SK-N-MC (cell line): ENCODE results near the gene CRYBG2.
"Not testable (repeated sequence)": the region's sequence is repeated elsewhere in the genome, so short reads cannot be mapped to it uniquely, and the experiment has no call there.

Experiments
- DNase-seq: peaks from one replicate; pipeline ENCODE4 v3.0.0-alpha.2; 2011; ENCODE audit warnings: low read depth, low spot score
- H3K27ac ChIP-seq: fragments of 200-600 bp; sonication (generic); 2 replicates; pipeline ENCODE4 v1.5.1; 2016; ENCODE audit warnings: mixed run types
- H3K36me3 ChIP-seq: fragments of 200-600 bp; sonication (generic); 2 replicates; pipeline ENCODE4 v1.6.1; 2017; ENCODE audit warnings: antibody characterized with exemption, low read length, mixed read lengths; ENCODE audit not compliant: insufficient read depth
- H3K4me3 ChIP-seq: fragments of 200-600 bp; sonication (generic); 2 replicates; pipeline ENCODE4 v1.5.1; 2016
- H3K9ac ChIP-seq: fragments of 200-600 bp; sonication (generic); 2 replicates; pipeline ENCODE4 v1.8.0; 2017; ENCODE audit warnings: mixed run types, mixed read lengths; ENCODE audit not compliant: insufficient read length
- H3K9me3 ChIP-seq: fragments of 200-600 bp; sonication (generic); 2 replicates; pipeline ENCODE4 v1.6.1; 2017; ENCODE audit warnings: low read depth, mild to moderate bottlenecking, antibody characterized with exemption, low read length, moderate library complexity, mixed read lengths
- EZH2 ChIP-seq: fragments of 200-600 bp; sonication (generic); IDR thresholded peaks from one replicate; pipeline ENCODE4 v1.6.1; 2017; ENCODE audit warnings: antibody characterized with exemption
- FOXP2 ChIP-seq: optimal IDR thresholded peaks from 2 replicates; pipeline ENCODE3; 2011; ENCODE audit warnings: mild to moderate bottlenecking, moderate library complexity; ENCODE audit not compliant: insufficient read depth; ENCODE audit errors: extremely low read length, control extremely low read depth
- POLR2AphosphoS5 ChIP-seq: IDR thresholded peaks from 2 replicates; pipeline ENCODE4 v1.6.1; 2012; ENCODE audit warnings: mild to moderate bottlenecking, low read depth, low read length, borderline replicate concordance

CRYBG2 gene

GRCh38 chr1:26322042-26322331, 31.9 kb downstream of the CRYBG2 start:
- no peaks in the 10 kb centered on the region for H3K36me3 ChIP-seq
- no peak overlapping the region for H3K9ac ChIP-seq
- TF ChIP-seq POLR2AphosphoS5: no peak
- TF ChIP-seq FOXP2: no peak
- TF ChIP-seq EZH2: no peak
- H3K9me3 ChIP-seq: no peaks in the 10 kb centered on the region
- no peak for DNase-seq
- no peak overlapping the region for H3K4me3 ChIP-seq
- H3K27ac ChIP-seq: no peak overlapping the region

DNA sequence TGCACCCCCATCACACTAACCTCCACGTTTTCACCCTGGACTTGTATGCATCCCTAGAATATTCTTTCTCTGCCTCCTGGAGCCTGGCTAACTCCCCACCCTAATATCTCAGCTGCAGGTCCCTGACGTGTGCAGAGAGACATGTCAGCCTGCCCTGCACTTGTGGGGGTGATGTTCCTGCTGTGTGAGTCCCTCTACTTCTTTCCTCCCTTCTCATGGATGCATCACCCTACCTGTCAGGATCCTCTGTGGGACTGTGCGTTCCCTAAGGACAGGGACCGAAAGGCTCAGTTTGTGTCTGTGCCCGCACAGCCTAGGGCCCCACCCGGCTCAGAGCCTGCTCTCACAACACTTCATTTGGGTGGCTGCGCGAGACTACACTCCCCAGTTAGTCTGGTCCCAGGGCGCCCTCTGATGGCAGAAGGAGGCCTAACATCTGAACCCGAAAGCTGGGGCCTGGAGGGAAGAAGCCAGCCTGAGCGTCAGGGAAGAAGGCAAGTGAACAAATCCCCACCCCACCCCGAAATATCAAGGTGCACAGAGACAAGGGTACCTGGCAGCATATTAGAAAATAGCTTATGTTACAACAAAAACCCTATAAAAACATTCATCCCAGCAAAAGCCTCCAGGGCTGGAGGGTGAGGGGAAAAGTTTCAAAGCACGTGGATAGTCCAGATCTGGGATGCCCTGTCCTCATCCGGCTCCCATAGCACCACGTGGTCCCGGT, 32.5 kb downstream of the CRYBG2 start:
- Histone ChIP-seq H3K9ac (no peak overlapping the region), H3K4me3 (no peak overlapping the region)
- TF ChIP-seq EZH2 (no peak), FOXP2 (no peak), POLR2AphosphoS5 (no peak)

GRCh38 chr1:26320896-26321295, 33.0 kb downstream of the CRYBG2 start:
- DNase-seq: no peak
- no peaks in the 10 kb centered on the region for H3K9me3 ChIP-seq
- H3K27ac ChIP-seq: no peak overlapping the region
- H3K9ac ChIP-seq: no peak overlapping the region
- no peaks in the 10 kb centered on the region for H3K36me3 ChIP-seq
- TF ChIP-seq POLR2AphosphoS5 (no peak), FOXP2 (no peak), EZH2 (no peak)
- no peak overlapping the region for H3K4me3 ChIP-seq

More for the DNA sequence above, 32.5 kb downstream of the CRYBG2 start:
- H3K9me3 ChIP-seq: no peaks in the 10 kb centered on the region
- no peaks in the 10 kb centered on the region for H3K36me3 ChIP-seq
- no peak overlapping the region for H3K27ac ChIP-seq
- peak; percentile 26 for DNase-seq

GRCh38 chr1:26318338-26319064, 35.4 kb downstream of the CRYBG2 start:
- Histone ChIP-seq H3K9ac (no peak overlapping the region), H3K4me3 (no peak overlapping the region), H3K36me3 (no peaks in the 10 kb centered on the region), H3K27ac (no peak overlapping the region), H3K9me3 (no peaks in the 10 kb centered on the region)
- DNase-seq: no peak
- TF ChIP-seq POLR2AphosphoS5 (no peak), EZH2 (no peak), FOXP2 (no peak)

DNA sequence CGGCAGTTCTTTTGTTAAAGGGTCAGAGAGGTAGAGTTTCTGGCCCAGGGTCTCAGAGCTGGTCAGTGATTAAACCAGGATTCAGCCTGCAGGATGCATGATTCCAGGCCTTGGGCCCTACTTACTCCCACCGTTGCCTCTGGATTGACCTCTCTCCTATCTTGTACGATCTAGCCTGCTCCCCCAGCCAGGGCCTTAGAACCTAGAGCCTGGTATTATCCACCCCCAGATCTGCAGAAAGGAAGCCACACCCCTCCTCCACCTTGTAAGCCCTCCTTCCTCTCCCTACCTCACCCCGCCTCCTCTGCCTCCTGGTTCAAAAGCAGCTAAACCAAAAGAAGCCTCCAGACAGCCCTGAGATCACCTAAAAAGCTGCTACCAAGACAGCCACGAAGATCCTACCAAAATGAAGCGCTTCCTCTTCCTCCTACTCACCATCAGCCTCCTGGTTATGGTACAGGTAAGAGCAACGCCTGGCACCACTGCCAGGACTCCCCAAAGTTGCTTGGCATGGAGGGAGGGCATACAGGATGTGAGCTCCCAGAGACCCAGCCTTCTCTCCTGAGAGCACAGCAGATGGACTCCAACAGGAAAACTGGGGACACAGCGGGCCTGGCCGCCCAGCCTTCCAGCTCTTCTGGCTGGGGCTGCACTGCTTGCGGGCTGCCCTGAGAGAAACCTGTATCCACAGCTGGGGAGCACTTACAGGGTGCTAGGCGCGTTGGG, 36.2 kb downstream of the CRYBG2 start, which contains the start of gene CD52:
CD52 (plus strand) TSS at position 347 of the 726 bp plus-strand sequence; CDS start at position 407, 60 bp downstream.
- DNase-seq: no peak
- Histone ChIP-seq H3K36me3 (no peaks in the 10 kb centered on the region), H3K27ac (no peak within 1 kb of the TSS), H3K4me3 (no peak within 1 kb of the TSS), H3K9ac (no peak within 1 kb of the TSS), H3K9me3 (no peaks in the 10 kb centered on the region)
- no peak for TF ChIP-seq EZH2
- no peak for TF ChIP-seq POLR2AphosphoS5
- TF ChIP-seq FOXP2: no peak

- TF ChIP-seq POLR2AphosphoS5 (no peak), EZH2 (no peak), FOXP2 (no peak)
- Histone ChIP-seq H3K9me3 (no peaks in the 10 kb centered on the region), H3K9ac (no peak overlapping the region), H3K4me3 (no peak overlapping the region), H3K36me3 (no peaks in the 10 kb centered on the region), H3K27ac (no peak overlapping the region)
- DNase-seq: no peak
Observed at GRCh38 chr1:26317146-26317545, 36.8 kb downstream of the CRYBG2 start.

DNA sequence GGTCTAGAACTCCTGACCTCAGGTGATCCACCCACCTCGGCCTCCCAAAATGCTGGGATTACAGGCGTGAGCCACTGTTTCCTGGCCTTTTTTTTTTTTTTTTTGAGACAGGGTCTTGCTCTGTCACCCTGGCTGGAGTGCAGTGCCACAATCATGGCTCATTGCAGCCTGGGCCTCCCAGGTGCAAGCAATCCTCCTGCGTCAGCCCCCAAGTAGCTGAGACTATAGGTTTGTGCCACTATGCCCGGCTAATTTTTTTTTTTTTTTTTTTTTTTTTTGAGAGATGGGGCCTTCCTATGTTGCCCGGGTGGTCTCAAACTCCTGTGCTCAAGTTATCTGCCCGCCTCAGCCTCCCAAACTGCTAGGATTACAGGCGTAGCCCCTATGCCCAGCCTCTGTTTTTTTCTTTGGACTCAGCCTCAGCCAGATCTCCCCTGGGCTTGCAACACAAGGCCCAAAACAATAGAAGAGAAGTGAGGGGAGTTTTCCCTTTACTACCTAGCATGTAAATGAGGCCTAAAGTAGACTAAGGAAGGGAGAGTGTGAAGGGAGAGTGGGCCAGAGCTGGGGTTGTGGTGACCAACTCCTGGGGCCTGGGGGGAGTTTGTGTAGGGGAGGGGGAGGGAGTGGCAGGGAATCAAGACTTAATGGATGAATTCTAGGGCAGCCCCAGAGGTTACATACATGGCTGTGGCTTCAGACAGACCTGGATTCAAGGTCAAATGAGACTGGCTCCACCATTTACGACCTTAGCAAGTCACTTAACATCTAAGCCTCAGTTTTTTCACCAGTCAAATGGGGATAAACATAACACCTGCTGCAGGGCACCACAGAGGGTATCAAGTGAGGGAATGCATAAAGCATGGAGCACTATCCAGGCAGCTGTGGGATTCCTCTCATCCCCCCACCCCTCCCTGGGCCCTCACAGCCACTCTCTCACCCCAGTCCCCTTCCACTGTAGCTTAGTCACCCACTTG, 37.8 kb downstream of the CRYBG2 start:
- no peak for TF ChIP-seq FOXP2
- no peak for TF ChIP-seq POLR2AphosphoS5
- no peak for TF ChIP-seq EZH2
- H3K9me3 ChIP-seq: no peaks in the 10 kb centered on the region
- no peak overlapping the region for H3K4me3 ChIP-seq
- no peak overlapping the region for H3K27ac ChIP-seq
- H3K9ac ChIP-seq: no peak overlapping the region
- no peaks in the 10 kb centered on the region for H3K36me3 ChIP-seq
- DNase-seq: no peak

GRCh38 chr1:26314501-26314900, 39.4 kb downstream of the CRYBG2 start:
- Histone ChIP-seq H3K4me3 (no peak overlapping the region), H3K9ac (no peak overlapping the region), H3K36me3 (no peaks in the 10 kb centered on the region), H3K9me3 (no peaks in the 10 kb centered on the region), H3K27ac (no peak overlapping the region)
- no peak for TF ChIP-seq POLR2AphosphoS5
- TF ChIP-seq EZH2: no peak
- TF ChIP-seq FOXP2: no peak
- DNase-seq: no peak

GRCh38 chr1:26307966-26308899, 45.7 kb downstream of the CRYBG2 start:
- not testable (repeated sequence) for H3K9ac ChIP-seq, H3K27ac ChIP-seq

More at GRCh38 chr1:26307966-26308899, 45.7 kb downstream of the CRYBG2 start:
- H3K9me3 ChIP-seq, H3K4me3 ChIP-seq, DNase-seq, H3K36me3 ChIP-seq: not testable (repeated sequence)
